ENCODE measurements around the gene BIRC7.

BIRC7 gene

DNA sequence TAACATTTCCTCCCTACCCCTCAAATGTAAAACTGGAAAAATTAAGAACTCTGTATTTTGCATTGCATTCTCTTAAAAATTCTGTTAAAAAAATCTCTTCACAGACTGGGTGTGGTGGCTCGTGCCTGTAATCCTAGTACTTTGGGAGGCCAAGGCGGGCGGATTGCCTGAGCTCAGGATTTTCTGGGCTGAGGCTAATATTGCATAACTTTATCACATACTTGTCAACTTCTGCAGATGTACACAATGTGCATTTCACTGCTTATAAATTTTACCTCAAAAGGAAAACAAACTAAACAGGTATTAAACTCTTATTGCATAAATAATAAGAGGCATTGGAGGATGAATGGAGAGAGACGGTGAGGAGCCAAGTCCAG is 40.9 kb upstream of the BIRC7 start:
- TF ChIP-seq CTCF (IDR thresholded peaks at IDR 0.05; ENCODE audit: low read length, missing control alignments): no peak
- no peak overlapping the region for H3K4me3 ChIP-seq (replicated peaks; ENCODE audit: low read depth, low read length)
- no peak for DNase-seq (ENCODE audit: low read depth)

- no peak for TF ChIP-seq CTCF (IDR thresholded peaks at IDR 0.05; ENCODE audit: low read length, missing control alignments)
- no peak overlapping the region for H3K4me3 ChIP-seq (replicated peaks; ENCODE audit: low read depth, low read length)
- no peak for DNase-seq (ENCODE audit: low read depth)
Measured at GRCh38 chr20:63196768-63197470, 38.8 kb upstream of the BIRC7 start.

GRCh38 chr20:63198606-63199005 is 37.1 kb upstream of the BIRC7 start:
- no peak overlapping the region for H3K4me3 ChIP-seq (replicated peaks; ENCODE audit: low read depth, low read length)
- TF ChIP-seq CTCF (IDR thresholded peaks at IDR 0.05; ENCODE audit: low read length, missing control alignments): no peak
- DNase-seq (ENCODE audit: low read depth): no peak

DNA sequence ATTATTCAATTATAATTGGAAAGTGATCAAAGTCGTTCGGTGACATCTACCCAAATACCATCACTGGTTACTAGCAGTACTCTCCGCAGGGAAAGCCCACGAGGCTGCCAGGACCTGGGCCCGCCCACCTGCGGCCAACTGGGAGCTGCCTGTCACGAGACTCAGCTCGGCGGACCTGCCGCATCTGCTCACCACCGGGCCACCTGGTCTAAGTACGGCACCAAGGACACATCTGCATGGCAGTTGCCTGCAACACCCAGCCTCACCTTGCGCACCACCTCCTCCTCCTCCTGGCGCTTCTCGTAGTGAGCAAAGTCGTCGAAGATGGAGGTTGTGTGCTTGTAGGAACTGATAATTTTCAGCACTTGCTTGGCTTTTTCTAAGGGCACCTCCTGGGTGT is 33.7 kb upstream of the BIRC7 start:
- TF ChIP-seq CTCF (IDR thresholded peaks at IDR 0.05; ENCODE audit: low read length, missing control alignments): no peak
- H3K4me3 ChIP-seq (replicated peaks; ENCODE audit: low read depth, low read length): no peak overlapping the region
- no peak for DNase-seq (ENCODE audit: low read depth)

DNA sequence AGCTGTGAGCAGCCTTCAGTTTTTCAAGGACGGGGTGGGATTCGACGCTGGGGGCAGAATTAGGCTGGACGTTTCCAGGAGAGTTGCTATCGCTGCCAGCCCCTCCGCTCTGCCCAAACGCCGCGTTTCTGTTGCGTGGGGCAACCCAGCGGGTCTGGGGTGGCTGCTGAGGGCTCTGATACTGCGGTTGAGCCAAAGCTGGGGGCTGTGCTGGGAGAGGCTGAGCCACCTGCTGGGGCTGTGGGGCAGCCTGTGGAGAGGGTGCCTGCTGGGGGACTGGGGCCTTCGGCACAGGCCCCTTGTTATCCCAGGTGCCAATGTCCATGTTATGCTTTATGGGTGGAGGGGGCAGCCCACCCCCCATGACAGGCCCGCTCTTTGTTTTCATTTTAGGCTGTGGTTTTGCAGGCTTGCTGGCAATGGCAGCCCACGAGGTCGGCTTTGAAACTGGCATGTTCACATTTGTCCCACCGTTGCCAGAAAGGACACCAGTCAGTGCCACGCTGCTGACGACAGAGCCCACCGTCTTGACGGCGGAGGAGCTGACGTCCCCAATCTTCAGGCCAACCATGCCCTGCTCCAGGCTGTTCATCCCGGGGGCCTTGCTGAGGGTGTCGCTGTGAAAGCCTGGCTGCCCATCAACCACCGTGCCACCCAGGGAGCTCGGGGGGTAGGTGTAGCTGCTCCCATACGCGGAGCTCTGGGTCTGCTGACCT is 32.7 kb upstream of the BIRC7 start:
- TF ChIP-seq CTCF (IDR thresholded peaks at IDR 0.05; ENCODE audit: low read length, missing control alignments): no peak
- no peak overlapping the region for H3K4me3 ChIP-seq (replicated peaks; ENCODE audit: low read depth, low read length)
- no peak for DNase-seq (ENCODE audit: low read depth)

- no peak for TF ChIP-seq CTCF (IDR thresholded peaks at IDR 0.05; ENCODE audit: low read length, missing control alignments)
- no peak overlapping the region for H3K4me3 ChIP-seq (replicated peaks; ENCODE audit: low read depth, low read length)
Measured at GRCh38 chr20:63204362-63204761, 31.3 kb upstream of the BIRC7 start.

DNA sequence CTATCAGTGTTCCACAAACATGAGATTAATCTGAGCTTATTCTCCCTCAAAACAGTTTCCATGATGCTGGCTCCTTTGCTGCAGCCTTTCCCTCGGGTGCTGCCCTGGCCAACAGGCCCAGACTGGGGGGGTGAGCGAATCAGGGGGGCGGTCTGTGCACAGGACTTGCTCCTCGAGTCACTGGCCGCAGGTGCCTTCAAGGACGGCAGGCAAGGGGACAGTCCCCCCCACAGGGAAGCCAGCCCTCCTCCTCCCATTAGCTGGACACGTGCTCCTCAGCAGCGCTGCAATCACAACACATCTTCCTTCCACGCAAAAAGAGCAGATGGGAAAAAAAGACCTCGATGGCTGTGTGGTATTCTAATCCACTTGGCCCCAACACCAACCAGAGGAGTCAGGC is 29.8 kb upstream of the BIRC7 start:
- DNase-seq (ENCODE audit: low read depth): no peak

More at GRCh38 chr20:63204362-63204761, 31.3 kb upstream of the BIRC7 start:
- DNase-seq (ENCODE audit: low read depth): no peak

More for the DNA sequence above, 29.8 kb upstream of the BIRC7 start:
- no peak overlapping the region for H3K4me3 ChIP-seq (replicated peaks; ENCODE audit: low read depth, low read length)
- no peak for TF ChIP-seq CTCF (IDR thresholded peaks at IDR 0.05; ENCODE audit: low read length, missing control alignments)
